ENCODE measurements around the gene NRSN1.
"Not testable (repeated sequence)": the region's sequence is repeated elsewhere in the genome, so short reads cannot be mapped to it uniquely, and the experiment has no call there.

Gene NRSN1

GRCh38 chr6:24125980-24126379 lies at the start of gene NRSN1:
TSS of gene NRSN1 (plus strand) at chr6:24126215. CDS start at chr6:24134328, 8,113 bp downstream.
- DNase-seq: no peak

- no peak for DNase-seq
Measured at GRCh38 chr6:24078200-24078599, 47.8 kb upstream of the NRSN1 start.

- DNase-seq: no peak
Measured at GRCh38 chr6:24079076-24079475, 46.9 kb upstream of the NRSN1 start.

- no peak for DNase-seq
Measured at GRCh38 chr6:24080711-24081110, 45.3 kb upstream of the NRSN1 start.

- no peak for DNase-seq
Measured at GRCh38 chr6:24089736-24090135, 36.3 kb upstream of the NRSN1 start.

GRCh38 chr6:24092407-24092806 lies 33.6 kb upstream of the NRSN1 start:
- DNase-seq: no peak

- no peak for DNase-seq
Measured at GRCh38 chr6:24093381-24093780, 32.6 kb upstream of the NRSN1 start.

GRCh38 chr6:24099181-24099580 lies 26.8 kb upstream of the NRSN1 start:
- DNase-seq: no peak

- no peak for DNase-seq
Measured at GRCh38 chr6:24100024-24100769, 25.8 kb upstream of the NRSN1 start.

GRCh38 chr6:24100770-24101155 lies 25.3 kb upstream of the NRSN1 start:
- no peak for DNase-seq

- DNase-seq: no peak
Measured at GRCh38 chr6:24105191-24105590, 20.8 kb upstream of the NRSN1 start.

- DNase-seq: no peak
Measured at GRCh38 chr6:24106291-24106690, 19.7 kb upstream of the NRSN1 start.

GRCh38 chr6:24107294-24107693 lies 18.7 kb upstream of the NRSN1 start:
- no peak for DNase-seq

- no peak for DNase-seq
Measured at GRCh38 chr6:24108056-24108455, 18.0 kb upstream of the NRSN1 start.

GRCh38 chr6:24110417-24110816 lies 15.6 kb upstream of the NRSN1 start:
- no peak for DNase-seq

GRCh38 chr6:24113891-24114290 lies 12.1 kb upstream of the NRSN1 start:
- DNase-seq: no peak

- no peak for DNase-seq
Measured at GRCh38 chr6:24117021-24117420, 9.0 kb upstream of the NRSN1 start.

- DNase-seq: no peak
Measured at GRCh38 chr6:24122139-24122538, 3.9 kb upstream of the NRSN1 start.

GRCh38 chr6:24126586-24127192 lies 674 bp downstream of the NRSN1 start:
- no peak for DNase-seq

- DNase-seq: no peak
Measured at GRCh38 chr6:24127316-24127715, 1.3 kb downstream of the NRSN1 start.

- no peak for DNase-seq
Measured at GRCh38 chr6:24131751-24132150, 5.7 kb downstream of the NRSN1 start.

GRCh38 chr6:24139080-24139479 lies 13.1 kb downstream of the NRSN1 start:
- DNase-seq: no peak

GRCh38 chr6:24139639-24140038 lies 13.6 kb downstream of the NRSN1 start:
- no peak for DNase-seq

GRCh38 chr6:24140591-24140990 lies 14.6 kb downstream of the NRSN1 start:
- no peak for DNase-seq

GRCh38 chr6:24142733-24143132 lies 16.7 kb downstream of the NRSN1 start:
- not testable (repeated sequence) for DNase-seq

Measured in activated CD4-positive, alpha-beta T cell treated with anti-CD3 and anti-CD28 coated beads, Interleukin-2, amount 50 U/mL, for 4 hours (primary cell).